SHP77 (cell line): ENCODE results near the gene SV2B.

Experiments used
- DNase-seq, 2 experiments: peaks; one replicate each; lab custom pipeline; 2025; lab: John Stamatoyannopoulos, UW

Gene SV2B

DNA sequence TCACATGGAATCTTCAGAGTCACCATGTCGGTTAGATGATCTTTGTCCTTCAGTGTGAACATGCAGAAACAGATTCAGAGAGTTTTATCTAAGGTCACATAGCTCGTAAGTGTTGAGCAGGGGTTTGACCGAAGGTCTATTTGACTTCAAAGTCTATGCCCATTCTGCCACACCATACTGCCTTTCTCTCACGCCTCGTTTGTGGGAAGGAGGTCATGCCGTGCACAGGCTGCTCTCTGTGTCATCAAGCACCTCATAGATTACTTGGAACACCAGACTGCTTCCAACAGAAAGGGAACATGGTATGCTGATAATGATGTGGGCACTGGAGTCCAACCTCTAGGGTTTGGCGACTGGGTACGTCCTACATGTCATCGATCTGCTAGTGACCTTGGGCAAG, 128.8 kb downstream of the SV2B start:
- no peak for DNase-seq

- no peak for DNase-seq
Measured at GRCh38 chr15:91231703-91232102, 131.6 kb downstream of the SV2B start.

DNA sequence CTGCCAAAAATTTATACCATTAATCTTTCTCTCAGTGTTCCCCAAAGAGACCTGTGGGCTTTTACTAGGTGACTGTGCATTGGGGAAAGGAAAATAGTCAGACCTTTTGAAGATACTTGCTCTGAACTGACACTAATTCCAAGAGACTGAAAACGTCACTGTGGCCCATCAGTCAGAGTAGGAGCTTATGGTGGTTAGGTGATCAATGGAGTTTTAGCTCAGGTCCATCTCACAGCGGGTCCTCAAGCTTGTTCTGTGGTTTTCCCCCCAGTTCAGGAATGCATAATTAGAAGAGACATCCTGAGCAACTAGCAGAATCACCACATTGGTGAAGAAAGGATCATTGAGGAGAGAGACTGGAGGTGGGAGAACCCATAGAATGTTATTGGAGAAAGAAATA, 134.7 kb downstream of the SV2B start:
- no peak for DNase-seq

GRCh38 chr15:91235376-91235775, 135.3 kb downstream of the SV2B start:
- no peak for DNase-seq

- DNase-seq, result no peak
Measured at GRCh38 chr15:91237445-91237844, 137.4 kb downstream of the SV2B start.

GRCh38 chr15:91238644-91239425, 138.8 kb downstream of the SV2B start:
- no peak for DNase-seq

DNA sequence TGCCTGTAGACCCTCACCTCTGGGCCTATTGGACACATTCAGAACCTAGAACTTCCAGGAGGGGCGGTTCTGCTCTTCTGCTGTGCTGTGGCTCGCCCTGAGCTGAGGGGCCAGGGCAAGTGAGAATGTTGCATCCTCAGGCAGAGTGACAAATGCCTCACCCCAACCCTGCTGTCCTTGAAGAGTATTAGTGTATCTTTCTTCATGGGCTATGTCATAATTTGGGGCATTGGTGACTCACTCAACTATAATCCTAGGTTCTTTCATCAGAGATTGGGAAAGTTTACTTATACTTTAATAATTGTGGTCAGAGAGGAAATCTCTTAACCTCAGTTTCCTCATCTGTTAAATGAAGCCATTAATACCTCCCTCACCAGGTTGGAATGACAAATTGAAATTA, 143.8 kb downstream of the SV2B start:
- no peak for DNase-seq

GRCh38 chr15:91244919-91245318, 144.9 kb downstream of the SV2B start:
- DNase-seq, result no peak

DNA sequence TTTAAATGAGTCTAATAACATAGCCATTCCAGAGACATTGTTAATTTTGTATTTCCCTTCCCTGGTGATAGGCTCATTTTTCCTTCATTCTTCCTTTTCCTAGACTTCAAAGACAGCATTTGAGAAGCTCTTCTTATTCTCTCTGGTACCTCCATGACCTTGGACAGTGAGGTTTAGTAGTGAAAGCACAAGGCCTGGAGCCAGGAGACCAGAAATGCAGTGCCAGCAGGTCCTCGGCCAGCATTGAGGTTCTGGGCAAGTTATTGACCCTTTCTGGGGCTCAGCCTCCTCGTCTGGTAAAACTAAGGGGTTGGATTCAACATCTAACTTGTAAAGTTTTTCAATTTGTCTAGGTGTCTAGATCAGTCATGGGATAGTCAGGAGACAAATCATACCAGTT, 146.9 kb downstream of the SV2B start:
- DNase-seq, result no peak

DNA sequence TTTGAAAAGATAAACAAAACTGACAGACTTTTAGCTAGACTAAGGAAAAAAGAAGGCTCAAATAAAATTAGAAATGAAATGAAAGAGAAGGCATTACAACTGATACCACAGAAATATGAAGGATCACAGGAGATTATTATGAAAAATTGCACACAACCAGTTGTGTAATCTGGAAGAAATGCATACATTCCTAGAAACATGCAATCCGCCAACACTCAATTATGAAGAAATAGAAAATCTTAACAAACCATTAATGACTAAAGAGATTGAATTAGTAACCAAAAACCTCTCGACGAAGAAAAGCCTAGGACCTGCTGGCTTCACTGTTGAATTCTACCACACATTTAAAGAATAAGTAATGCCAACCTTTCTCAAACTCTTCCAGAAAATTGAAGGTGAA, 149.5 kb downstream of the SV2B start:
- no peak for DNase-seq

DNA sequence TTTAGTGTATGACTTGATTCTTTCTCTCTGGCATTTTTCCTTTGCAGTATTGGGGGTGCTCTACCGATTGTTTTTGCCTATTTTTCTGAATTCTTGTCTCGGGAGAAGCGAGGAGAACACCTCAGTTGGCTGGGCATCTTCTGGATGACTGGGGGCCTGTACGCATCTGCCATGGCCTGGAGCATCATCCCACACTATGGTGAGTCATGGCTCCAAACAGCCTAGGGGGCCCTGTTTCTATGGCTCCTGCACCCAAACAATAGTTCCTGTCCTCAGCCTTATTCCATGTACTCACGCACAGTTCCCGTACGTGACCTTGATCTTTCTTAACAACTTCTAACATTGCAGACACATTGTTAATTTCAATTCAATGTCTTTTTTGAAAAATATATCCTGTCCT, 152.3 kb downstream of the SV2B start:
- no peak for DNase-seq

DNA sequence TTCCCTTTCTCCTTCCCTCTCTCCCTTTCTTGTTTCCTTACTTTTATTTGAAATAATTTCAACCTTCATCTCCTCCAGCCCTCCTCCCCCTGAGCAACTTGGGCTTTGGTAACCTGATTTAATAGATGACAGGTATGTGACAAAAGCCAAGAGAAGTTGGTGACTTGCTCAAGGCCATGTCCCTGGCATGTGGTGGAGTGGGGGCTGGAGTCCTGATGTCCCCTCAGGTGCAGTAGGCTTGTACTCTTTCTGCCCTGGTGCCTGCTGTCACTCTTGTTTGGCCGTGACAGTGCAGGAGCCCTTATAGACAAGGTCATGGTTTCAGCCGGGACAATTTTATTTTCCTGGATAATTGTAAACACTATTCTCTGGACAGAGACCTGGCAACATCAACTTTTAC, 152.7 kb downstream of the SV2B start:
- no peak for DNase-seq

DNA sequence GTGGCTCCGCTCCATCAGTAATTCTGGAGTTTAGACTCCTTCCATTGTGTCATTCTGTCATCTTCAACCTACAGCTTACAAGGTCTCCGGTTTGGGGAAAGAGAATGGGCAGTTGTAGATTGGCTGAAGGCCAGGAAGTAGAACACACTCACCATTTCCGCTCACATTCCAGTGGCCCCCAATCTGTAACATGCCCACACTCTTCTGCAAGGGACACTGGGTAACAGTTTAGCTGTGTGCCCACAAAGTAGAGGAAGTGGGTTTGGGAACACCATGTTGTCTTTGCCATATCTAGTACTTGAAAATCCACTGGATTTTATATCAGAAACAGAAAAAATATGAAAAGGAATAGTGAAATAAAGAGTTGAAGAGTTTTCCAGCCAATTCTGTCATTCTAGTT, 153.5 kb downstream of the SV2B start:
- DNase-seq, result no peak

- no peak for DNase-seq
Measured at GRCh38 chr15:91254766-91255165, 154.7 kb downstream of the SV2B start.

DNA sequence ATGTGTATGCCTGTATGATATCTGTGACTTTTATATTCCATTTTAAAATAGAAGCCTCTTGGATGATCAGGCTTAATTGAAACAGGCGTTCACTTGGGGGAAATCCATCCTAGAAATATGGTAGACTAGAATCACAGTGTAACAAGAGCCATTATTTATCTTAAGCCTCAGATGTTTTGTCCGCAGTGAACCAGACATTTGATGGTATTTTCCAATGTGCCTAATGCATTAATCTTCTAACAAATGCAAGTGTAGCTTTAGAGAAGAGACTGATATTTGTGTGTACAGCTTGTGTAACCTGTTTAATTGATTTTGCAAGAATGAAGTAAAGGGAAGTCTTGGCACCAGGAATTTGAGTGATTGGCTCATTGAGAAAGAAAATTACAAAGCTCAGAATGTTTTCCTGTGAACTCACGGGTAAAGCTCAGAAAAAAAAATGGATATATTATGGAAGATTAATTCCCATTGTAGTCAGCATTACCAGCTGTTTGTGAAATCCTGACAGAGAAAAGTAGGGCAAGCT, 155.7 kb downstream of the SV2B start:
- DNase-seq, result no peak

GRCh38 chr15:91257746-91258414, 157.8 kb downstream of the SV2B start:
- no peak for DNase-seq

- DNase-seq, result no peak
Measured at GRCh38 chr15:91258415-91258759, 158.3 kb downstream of the SV2B start.

DNA sequence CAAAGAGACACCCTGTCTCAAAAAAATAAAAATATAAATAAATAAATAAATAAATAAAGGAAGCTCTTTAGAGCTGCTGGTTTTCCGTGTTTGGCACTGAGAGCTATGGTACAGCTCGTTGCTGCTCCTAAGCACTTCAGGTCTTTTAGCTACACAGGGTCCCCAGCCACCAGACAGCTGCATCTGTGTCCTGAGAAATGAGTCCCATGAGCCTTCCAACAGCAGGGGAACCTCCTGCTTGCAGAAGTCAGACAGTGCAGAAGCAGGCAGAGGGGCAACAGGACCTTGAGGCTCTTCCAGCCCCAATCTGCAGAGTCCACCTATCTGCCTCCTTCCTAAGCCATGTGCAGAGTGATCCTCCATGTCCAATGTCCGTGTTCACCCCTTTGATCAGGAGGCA, 159.0 kb downstream of the SV2B start:
- DNase-seq, result no peak

DNA sequence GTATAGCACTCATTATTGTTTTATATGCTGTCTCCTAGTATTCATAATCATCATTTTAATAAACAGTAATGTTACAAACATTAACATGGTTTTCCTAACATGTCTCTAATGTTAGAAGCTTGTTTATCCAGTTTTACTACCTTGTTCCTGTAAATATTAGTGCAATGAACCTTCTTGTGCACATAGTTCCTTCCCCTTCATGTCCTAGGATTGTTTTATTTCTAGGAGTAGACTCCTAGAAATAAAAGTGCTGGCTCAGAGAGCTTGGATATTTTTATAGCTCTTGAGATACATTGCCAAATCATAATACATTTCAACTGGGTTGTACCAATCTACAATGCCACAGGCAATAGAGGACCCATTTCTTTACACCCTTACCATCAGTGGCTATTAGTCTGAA, 161.3 kb downstream of the SV2B start:
- DNase-seq, result no peak

DNA sequence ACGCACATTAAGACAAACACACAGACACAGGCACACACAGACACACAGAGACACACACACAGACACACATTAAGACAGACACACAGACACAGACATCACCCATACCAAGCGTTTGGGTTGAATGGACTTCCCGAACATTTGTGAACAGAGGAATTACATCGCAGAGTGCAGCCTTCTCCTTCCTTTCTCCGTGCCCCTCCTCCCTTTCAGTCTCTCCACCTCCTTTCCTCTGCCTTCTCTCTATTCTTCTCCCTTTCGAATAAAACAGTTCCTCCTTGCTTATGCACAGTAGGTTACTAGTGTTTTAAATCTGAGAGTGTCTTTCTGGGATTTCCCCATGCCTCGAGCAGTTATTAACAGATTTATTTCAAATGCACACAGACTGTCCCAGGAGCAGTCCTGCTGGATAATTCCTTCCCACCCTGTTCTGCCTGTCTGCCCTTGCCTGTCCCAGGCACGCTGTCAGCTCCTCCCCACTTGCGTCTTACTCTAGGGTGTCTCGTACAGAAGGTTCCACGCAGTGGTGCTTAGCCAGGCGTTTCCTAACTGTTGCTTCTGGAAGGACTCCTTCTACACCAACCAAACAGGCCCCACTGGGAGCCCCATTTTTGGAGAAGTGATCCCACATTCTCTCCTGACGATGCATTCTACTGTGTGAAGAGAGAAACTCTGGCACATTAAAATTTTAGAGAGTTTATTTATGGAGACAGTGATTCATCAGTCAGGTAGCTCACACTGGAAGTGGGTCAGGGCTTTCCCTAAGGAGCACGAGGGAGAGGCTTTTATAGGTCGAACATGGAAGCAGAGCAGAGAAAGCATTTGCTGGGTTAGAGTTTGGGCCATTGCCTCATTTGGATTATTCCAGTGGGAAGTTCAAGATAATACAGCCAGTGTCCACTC, 163.8 kb downstream of the SV2B start:
- DNase-seq, result no peak

DNA sequence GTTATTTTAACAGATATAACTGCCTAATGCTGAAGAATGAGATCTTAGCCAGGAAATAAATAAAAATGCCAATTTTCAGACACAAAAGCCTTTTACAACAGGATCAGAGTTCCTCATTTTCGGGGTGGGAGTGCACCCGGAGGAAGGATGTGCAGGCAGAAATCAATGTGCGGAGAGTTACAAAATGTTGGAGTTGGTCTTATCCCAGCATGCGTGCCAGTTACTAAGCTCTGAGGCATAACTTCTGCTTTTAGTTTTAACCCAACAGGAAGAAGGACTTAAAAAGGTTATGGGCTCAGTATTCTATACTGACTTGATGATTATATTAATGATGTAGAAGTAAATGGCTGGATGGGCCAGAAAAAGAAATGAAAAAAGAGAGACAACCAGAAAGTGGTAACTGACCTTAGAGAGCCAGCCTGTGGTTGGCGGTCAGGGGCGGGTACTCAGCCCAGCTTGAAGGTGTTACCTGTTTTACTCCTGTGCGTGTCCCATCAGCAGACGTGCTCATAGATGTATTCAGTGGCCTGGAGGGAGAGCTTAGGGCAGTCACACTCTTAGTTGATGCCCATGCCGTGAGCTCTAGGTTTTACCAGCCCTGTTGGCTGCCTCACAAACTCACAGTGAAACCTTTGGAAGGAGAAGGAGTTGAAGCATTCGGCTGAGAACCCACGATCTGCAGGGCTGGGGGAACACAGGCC, 164.7 kb downstream of the SV2B start:
- DNase-seq, result no peak

GRCh38 chr15:91265416-91265940, 165.4 kb downstream of the SV2B start:
- DNase-seq, result no peak
